HG03457 (cell line): ENCODE results near the gene TRAF7.

ENCODE experiments used
- ATAC-seq: cut with Tn5 transposase; IDR thresholded peaks from one replicate; pipeline ENCODE4 v1.9.1; 2021; ENCODE audit warnings: moderate number of reproducible peaks; ENCODE audit not compliant: unreplicated experiment

The TRAF7 gene

GRCh38 chr16:2212362-2213324 lies 57.1 kb downstream of the TRAF7 start:
- no peak for ATAC-seq

DNA sequence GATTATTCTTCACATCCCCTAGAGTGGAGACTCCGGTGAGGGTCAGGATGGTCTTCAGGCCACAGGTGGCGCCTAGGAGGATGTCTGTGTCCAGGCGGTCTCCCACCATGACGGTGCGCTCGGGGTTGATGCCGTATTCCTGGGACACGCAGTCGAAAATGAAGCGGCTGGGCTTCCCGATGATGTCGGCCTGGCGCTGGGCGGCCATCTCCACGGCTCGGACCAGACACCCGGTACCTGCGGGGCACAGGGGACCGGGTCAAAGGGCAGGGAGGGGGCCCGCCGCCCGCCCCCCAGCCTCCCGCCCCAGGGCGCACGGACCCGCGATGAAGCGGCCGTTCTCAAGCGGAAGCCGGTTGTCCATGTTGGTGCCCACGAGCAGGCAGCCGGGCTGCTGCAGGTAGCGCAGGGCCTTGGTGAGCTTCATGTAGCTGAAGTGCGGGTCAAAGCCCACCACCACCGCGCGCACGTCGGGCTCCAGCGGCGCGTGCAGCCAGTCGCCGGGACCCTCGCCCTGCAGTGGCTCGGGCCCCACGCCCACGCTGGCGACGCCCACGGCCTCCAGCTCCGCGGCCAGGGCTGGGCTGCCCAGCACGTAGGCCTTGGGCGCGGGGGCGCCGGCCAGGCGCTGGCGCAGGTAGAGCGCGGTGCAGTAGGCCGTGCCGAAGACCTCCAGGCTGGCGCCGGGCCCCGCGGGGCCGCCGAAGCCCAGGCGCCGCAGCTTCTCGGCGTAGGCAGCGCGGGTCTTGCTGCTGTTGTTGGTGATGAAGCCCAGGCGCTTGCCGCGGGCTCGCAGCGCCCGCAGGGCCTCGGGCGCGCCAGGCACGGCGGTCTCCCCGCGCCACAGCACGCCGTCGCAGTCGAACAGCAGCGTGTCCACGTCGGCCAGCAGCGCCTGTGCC lies 58.5 kb downstream of the TRAF7 start:
- ATAC-seq = no peak

DNA sequence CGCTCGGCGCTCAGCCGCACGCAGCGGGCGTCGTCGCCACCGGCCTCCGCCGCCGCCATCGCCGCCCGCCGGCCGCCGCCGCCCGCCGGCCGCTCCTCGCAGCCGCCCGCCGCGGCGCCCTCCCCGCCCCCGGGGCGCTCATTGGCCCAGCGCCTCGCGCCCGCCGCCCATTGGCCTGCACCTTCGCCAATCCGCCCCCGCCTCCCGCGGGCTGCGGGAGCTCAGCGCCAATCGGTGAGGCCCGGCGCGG lies 59.1 kb downstream of the TRAF7 start, which contains the start of gene PGP:
PGP (minus strand) TSS at position 122 of the 250 bp plus-strand sequence; CDS start at position 59, 63 bp downstream.
- peak; percentile 72 for ATAC-seq

- ATAC-seq = no peak
Measured at GRCh38 chr16:2216330-2216729, 60.7 kb downstream of the TRAF7 start.

DNA sequence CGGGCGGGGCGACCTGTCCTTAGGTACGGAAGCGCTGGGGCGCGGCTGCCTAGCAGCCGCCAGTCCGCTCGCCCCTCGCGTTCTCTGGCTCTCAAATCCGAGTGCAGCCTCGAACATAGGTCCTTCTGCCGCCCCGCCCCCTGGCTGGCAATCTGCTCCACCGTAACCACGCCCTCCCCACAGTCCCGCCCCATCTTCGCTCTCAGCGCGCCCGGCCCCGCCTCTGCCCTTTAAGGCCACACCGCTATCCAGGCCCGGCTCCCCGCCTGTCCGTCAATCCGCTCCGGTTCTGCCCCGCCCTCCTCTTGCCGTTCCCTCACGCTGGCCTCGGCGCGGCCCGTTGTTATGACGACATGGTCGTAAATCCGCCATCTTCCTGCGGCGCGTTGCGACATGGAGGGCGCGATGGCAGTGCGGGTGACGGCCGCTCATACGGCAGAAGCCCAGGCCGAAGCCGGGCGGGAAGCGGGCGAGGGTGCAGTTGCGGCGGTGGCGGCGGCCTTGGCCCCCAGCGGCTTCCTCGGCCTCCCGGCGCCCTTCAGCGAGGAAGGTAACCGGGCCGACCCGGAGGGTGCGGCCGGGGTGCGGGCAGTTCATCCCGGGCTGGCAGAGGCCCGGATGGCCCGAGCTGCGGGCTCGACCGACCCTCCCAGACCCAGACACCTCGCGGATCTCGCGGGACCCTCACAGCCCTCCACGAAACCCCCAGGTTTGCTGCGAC lies 67.8 kb downstream of the TRAF7 start, which contains the start of gene E4F1:
E4F1 (plus strand) TSS at position 371 of the 721 bp plus-strand sequence; CDS start at position 394, 23 bp downstream.
- ATAC-seq = peak; percentile 78

- ATAC-seq = peak; percentile 4
Measured at GRCh38 chr16:2223942-2224486, 68.4 kb downstream of the TRAF7 start.

DNA sequence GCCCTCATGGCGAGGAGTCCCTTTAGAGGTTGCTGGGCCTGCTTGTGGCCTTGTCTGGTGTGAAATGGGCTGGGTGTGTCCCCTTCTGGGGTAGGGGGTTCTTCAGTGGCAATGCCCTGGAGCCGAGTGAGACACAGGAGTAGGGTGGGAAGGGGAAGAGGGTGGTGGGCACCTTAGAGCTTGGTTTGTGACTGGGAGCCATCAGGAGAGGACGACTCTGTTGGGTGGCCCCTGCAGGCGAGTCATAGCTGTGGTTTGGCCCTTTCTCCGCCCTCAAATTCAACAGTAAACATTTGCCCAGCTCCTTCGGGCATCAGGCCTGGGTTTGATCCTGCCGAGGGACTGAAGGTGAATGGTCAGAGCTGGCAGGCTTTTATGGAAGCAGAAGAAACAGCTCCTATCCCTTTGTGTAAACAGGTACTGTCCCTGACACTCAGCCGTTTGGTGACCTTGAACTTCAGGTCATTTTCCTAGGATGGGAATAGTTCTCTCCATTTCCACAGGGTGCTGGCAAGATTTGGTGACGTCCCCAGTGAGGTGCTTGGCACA lies 70.7 kb downstream of the TRAF7 start:
- no peak for ATAC-seq

- ATAC-seq = no peak
Measured at GRCh38 chr16:2226918-2227317, 71.3 kb downstream of the TRAF7 start.
